NK-92 (cell line): ENCODE data around the gene PHLDB2.

ENCODE experiments used
- DNase-seq: peaks from one replicate; lab custom pipeline; 2025; ENCODE audit not compliant: unreplicated experiment; lab: John Stamatoyannopoulos, UW

The PHLDB2 gene

DNA sequence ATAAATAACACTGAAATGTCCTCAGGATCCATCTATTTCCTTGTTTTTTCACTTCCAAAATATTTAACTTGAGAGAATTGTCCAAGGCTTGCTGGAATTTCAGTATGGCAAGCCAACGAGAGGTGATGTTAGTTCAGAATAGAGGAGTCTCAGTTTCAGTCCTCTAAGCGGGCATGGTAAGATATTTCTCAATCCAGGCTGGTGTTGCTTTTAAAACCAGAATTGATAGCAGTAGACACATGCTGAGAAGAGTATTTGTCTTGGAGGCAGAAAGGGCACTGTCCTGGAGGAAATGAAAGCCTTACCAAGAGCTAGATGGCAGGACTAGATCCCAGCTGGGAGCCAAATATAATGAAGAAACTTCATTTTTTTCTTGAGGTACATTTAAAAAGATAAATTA lies 23.1 kb downstream of the PHLDB2 start:
- no peak for DNase-seq

GRCh38 chr3:111882799-111883198 lies 23.7 kb downstream of the PHLDB2 start:
- no peak for DNase-seq

- DNase-seq = no peak
These were observed 25.4 kb downstream of the PHLDB2 start for GRCh38 chr3:111884411-111885018.

DNA sequence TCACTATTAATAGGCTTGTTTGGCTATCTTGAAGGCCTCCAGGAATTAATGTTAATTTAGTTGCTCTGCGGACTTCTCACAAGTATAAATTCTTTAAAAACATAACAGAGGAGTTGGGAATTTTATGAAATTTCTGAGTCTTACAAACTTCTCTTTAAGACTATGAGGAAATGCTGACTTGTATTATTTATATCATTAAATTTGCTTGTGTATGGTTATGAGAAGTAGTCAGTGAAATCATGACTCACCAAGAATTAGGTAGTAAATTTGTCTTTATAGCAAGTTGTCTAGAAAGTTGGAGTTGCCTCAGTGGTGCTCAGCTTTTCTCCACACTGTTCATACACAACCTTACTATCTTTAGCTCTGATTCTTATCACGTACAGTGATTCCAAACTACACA lies 26.5 kb downstream of the PHLDB2 start:
- DNase-seq = no peak

GRCh38 chr3:111890051-111890580 lies 31.1 kb downstream of the PHLDB2 start:
- DNase-seq = no peak

DNA sequence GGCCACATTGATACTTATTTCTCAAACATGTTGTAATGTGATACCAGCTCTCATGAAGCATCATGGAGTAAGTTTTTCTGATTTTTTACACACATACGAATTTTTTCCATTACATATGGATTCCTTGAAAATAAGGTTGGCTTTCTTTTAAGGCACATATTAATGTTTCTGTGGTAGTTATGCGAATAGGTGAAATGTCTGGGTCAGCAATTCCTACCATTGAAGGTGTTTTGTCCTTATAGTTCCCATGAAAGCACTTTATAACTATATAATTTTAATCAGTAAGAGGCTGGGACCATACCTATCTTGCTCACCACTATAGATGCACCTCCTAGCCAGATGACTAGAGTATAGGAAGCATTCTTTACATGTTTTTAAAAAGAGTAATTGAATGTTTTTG lies 33.0 kb downstream of the PHLDB2 start:
- DNase-seq = no peak

DNA sequence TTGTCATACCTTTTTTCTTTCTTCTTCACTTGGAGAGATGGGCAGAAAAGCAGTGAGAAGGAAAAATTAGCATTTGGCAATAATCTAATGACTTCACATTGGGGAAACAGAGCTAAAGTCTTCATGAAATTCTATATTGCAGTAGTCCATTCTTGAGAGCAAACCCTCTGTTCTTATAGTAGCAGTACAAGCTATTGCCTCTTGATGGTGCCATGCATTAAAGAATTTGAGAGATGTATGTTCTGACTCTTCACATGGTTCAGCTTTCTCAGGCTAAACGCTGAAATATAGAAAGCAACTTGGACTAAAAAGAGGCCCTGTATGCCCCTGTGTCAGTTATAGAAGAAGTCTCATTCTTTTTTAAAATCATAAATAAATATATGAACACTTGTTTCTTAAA lies 36.0 kb downstream of the PHLDB2 start:
- DNase-seq = no peak

- DNase-seq = no peak
These were observed 40.9 kb downstream of the PHLDB2 start for GRCh38 chr3:111899966-111900365.

DNA sequence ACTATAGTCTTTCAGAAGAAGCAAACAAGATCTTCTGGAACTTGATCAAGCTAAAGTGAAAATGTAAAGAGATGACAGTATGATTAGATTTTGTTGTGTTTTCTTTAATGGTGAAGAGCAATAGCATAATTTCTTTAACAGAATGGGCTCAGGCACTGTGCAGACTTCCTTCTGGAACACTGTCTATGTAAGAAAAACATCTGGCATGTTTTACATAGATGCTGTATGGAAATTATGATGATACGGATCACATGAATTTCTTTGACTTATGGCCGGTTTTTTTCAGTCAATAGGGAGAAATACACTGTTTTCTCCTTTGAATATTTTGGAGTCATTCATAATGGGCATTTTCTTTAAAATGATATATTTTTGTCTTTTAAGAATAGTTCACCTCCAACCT lies 42.6 kb downstream of the PHLDB2 start:
- no peak for DNase-seq

GRCh38 chr3:111902534-111902933 lies 43.5 kb downstream of the PHLDB2 start:
- DNase-seq = no peak

GRCh38 chr3:111903067-111903511 lies 44.0 kb downstream of the PHLDB2 start:
- no peak for DNase-seq

DNA sequence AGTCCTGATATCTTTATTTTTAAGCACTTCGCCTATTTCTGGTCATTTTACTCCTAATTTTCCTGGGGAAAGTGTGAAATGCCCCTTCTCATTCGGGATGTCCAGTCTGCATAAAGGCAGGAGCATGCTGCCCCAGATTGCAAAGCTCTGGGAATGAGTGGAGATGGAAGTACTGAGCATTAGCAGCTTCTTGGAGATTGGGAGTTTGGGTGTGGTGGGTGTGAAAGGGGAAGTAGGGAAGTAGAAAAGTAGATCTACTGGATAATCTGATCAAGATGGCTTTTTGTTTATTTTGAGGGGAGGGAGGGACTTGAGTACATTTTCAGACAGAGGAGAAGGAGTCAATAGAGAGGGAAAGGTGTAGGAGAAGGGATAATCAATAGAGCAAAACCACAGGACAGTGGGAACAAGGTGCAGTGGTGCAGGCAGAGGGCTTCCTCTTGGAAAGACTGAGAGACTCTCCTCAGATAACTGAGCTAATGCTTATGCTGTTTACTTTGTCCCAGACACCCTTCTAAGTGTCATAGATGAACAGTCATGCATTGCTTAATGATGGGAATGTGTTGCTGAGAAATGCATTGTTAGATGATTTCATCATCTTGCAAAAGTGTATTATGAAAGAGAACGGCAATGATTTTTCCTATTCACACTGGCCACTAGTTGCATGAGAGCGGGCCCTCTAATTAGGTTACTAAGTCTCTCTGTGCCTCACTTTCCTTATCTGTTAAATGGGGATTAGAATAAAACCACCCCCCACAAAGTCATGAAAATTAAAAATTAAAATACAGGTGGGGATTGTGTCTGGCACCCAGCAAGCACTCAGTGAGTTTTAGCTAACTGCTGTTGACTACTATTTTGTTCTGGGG lies 45.5 kb downstream of the PHLDB2 start:
- DNase-seq = no peak

DNA sequence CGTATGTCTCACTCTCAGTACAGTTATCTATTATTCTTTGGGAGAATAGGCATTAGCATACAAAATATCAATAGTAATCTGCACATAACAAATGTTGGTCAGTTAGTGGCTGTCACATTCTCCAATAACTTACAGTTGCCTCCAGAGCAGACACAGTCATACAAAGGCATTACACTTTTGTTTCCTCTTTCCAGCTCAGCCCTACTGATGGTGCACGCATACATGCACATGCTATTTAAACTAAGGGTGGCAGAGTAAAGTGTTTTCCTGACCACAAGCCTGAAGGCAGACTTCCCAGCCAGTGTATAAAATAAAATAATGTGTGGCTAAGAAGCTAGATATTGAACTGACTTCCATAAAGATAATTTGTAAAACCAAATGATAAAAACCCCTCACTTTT lies 47.6 kb downstream of the PHLDB2 start:
- DNase-seq = no peak

GRCh38 chr3:111907151-111907550 lies 48.1 kb downstream of the PHLDB2 start:
- DNase-seq = no peak

- no peak for DNase-seq
These were observed 51.7 kb downstream of the PHLDB2 start for GRCh38 chr3:111910806-111911205.

- no peak for DNase-seq
These were observed 52.4 kb downstream of the PHLDB2 start for GRCh38 chr3:111911446-111911845.

DNA sequence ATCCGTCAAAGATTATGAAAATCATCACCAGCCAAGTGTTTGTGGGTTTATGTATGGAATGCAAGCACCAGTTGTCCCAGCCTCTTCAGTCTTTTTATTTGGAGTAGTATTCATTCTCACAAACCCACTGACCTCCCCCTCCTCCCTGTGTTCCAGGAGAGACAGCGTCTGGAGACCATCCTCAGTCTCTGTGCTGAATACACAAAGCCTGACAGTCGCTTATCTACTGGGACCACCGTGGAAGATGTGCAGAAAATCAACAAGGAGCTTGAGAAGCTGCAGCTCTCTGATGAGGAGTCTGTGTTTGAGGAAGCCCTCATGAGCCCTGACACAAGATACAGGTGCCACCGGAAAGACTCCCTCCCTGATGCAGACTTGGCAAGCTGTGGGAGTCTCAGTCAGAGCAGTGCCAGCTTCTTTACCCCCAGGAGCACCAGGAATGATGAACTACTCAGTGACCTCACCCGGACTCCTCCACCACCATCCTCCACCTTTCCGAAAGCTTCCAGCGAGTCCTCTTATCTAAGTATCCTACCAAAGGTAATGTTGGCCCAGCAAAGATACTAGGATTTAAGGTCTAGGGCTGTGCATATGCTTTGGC lies 54.2 kb downstream of the PHLDB2 start:
- no peak for DNase-seq

GRCh38 chr3:111915905-111916304 lies 56.8 kb downstream of the PHLDB2 start:
- no peak for DNase-seq

GRCh38 chr3:111917300-111917699 lies 58.2 kb downstream of the PHLDB2 start:
- no peak for DNase-seq

DNA sequence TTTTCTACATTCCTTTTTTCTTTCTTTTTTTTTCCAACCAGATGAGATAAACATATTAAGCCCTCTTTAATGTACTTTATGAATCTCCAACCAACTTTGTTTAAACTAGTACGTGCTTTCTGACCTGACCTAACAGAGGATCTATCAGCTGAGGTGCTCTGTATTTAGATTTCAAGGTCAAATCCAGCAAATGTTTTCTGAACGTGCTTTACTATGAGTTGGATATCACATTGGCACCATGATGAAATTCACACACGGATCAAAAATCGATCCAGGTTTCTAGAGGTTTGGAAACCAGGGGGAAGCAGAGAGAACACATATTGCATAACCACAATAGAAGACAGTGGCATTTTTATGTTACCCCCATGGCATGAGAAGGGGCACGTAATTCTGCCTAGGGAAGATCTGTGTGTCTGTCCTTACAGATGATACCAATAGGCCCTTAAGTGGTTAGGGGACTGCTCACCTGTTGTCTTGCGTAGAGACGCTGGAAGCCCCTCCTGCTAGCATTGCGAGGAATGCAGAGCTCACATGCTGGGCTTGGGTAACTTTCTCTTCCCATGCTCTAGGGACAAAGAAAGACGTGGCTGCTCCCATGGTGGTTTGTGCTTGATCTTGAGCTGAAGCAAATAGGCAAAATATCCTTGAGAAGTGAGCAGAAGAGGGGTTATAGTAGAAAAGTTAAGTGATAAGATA lies 60.5 kb downstream of the PHLDB2 start:
- no peak for DNase-seq

DNA sequence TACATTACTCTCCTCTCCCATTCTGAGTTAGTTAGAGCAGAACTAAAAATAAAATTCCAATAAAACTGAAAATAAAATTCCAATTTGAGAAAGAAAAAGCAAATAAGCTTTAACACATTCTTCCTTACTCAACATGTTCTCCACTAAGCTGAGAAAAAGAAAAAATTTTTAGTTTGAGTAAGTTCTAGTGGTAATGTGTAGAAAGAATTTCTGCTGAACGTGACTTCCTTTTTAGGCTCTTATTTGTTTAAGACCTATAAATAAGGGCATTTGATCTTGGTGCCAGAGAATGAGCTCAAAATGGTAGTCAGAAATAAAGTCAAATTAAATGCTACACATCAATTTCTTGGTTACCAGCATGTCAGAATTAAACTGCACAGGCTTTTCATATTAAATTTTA lies 62.1 kb downstream of the PHLDB2 start:
- no peak for DNase-seq
